GM19099 (cell line): Measurements from ENCODE around the gene FAM53A.

ENCODE experiments used
- POLR2A ChIP-seq: IDR thresholded peaks from 3 replicates; pipeline ENCODE4 v1.6.1; 2011; ENCODE audit warnings: low read depth; ENCODE audit not compliant: insufficient read length; ENCODE audit errors: extremely low read depth

FAM53A gene

DNA sequence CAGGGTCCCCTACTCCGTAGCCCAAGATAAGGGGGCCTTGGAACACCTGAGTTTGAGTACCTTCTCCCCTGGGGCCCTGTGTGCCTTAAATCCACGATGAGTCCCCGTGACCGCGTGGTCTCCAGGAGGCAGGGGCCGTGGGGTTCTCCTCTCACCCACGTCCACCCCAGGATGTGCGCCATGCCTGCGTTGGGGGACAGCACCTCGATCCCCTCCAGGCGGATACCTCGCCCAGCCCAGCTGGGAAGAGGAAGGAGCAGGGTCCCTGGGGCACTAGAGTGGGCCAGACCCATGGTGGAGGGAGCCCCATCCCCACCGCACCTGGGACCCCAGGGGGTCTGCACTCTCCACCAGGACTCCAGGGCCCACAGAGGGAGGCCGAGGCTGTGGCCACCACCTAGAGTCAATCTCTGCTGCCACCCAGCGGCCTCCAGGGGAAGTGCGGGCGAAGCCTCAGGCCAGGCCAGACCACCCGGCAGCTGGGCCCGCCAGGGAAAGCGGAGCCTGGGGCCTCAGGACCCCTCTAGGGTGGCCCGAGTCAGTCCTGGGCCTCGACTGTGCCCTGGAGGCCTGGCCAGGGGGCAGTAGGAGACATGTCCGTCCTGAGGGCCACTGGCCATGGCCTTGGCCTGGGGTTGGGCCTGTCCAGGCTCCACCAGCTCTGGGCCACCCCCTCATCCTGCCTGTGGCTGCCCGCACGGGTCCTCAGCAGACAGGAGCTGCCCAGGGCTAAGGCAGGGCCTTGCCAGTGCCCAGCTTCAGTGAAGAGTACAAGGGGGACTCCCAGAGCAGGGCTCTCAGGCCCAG, 55.0 kb downstream of the FAM53A start:
- TF ChIP-seq POLR2A = no peak

DNA sequence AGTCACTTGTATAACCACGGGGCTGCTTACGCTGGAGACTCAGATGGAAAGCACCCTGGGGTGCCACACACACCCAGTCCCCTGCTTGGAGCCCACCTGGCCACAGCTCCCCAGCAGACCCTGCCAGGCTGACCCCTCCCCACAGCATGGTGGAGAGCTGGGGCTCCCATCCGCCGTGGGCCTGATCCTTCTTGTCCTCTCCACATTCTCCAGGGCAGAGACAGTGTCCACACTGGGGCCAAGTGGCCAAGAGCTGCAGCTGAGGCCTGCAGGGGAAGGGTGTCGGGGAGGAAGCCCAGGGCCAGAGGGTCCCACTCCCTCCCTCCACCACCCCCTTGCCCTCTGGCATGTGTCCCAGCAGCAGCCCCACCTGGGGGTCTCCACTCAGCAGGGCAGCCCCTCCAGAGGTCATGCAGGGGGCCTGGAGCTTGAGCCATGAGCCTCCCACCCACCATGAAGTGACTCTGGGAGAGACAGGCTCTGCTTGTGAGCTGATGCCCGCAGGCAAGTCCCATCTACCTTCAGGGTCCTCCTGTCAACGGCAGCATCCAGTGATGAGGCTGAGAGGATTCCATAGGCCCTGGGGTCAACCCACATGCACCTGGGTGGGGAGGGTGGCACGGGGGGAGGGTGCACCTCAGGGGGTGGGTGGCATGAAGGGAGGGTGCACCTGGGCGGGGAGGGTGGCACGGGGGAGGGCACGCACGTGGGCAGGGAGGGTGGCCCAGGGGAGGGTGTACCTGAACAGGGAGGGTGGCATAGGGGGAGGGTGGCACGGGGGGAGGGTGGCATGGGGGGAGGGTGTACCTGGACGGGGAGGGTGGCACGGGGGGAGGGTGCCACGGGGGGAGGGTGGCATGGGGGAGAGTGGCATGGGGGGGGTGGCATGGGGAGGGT, 56.4 kb downstream of the FAM53A start:
- TF ChIP-seq POLR2A = no peak

DNA sequence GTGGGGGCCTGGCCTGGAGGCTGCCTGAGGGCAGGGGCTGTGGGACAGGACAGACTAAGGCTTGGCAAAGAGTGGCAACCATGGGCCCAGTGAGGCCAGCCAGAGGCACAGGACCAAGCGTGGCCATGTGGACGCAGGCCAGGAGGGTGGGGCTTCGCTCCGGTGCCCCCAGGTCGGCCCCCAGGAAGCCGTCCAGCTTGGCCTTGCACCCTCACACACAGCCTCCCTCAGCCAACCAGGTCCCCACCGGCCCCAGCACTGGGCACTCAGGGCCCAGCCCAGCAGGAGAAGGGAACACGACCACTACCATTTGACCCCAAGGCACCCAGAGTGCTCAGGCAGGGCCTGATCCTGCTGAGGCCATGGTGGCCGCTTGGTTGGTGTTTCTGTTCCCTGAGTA, 57.2 kb downstream of the FAM53A start:
- TF ChIP-seq POLR2A = no peak

DNA sequence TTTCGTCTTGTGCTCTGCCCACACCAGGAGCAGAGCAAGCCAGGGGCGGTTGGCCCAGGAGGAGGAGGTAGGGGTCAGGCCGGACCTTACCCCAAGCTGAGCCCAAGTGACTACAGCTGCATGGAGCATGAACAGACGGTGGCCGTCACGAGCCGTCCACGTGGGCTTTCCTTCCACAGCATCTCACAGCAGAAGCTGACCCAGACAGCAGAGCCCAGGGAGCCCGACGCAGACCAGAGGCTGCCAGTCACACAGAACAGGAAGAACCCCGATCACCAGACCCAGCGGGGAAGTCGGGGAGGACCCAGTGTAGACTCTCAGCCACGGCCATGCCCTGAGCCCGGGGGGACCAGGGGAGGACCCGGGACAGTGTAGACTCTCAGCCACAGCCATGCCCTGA, 58.0 kb downstream of the FAM53A start:
- no peak for TF ChIP-seq POLR2A

DNA sequence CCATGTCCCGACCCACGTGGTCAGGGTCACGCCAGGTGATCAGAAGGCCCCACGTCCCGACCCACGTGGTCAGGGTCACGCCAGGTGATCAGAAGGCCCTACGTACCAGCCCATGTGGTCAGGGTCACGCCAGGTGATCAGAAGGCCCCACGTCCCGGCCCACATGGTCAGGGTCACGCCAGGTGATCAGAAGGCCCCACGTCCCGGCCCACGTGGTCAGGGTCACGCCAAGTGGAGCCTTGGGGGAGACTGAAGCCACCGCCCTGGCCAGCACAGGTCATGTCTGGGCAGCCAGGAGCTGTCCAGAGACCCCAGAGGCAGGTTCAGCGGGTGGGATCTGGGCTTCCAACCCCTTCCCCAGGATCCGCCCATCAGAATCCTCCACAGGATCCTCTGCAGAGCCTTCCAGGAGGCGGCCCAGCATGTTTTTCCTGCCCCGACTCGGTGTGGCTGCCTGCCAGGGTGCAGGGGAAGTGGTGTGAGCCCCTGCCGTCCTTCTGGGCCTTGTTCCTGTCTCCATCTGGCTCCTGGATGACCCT, 58.4 kb downstream of the FAM53A start:
- TF ChIP-seq POLR2A = no peak

DNA sequence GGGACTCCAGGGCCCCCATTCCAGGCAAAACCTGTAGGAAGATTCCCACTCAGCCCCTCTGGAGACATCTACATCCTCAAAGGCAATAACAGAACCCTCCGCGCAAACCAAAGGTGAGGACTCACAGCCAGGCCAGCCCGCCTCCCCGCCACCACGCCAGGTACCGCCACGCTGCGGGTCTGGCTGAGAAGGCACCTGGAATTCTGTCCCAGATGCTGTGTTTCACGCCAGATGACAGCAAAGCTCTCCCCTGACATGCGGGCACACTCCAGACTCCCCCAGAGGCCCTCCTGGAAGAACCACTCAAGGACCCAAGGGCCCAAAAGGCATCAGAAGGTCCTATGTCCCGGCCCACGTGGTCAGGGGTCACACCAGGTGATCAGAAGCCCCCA, 59.6 kb downstream of the FAM53A start:
- TF ChIP-seq POLR2A = no peak

DNA sequence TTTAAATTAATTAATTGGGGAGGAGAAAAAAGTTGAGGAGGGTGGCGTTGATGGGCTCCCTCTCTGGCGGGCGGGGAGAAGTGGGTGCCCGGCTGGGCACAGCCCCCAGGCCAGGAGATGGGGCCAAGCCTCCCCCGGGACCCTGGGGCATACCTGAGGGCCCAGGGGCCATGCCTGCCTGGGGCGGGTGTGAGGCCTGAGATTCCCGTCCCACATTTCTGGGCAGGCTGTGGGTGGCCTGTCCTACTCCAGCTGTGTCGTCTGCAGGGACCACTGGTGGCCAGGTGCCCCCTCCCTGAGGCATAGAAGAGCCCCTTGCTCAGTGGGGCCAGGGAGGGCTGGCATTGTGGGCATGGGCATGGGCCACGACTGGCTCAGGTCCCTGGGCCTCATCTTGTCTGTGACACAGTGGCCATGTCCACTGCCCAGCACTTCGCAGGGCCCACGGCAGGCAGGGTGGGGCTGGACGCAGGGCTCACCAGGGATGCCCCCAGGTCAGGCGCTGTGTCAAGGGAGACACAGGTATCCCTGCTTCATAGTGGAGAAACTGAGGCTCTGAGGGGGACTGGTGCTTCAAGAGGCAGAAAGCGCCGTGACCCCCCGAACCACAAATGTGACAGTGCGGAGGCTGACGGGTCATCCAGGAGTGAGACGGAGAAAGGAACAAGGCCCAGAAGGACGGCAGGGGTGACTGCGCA, 60.1 kb downstream of the FAM53A start:
- TF ChIP-seq POLR2A = no peak

DNA sequence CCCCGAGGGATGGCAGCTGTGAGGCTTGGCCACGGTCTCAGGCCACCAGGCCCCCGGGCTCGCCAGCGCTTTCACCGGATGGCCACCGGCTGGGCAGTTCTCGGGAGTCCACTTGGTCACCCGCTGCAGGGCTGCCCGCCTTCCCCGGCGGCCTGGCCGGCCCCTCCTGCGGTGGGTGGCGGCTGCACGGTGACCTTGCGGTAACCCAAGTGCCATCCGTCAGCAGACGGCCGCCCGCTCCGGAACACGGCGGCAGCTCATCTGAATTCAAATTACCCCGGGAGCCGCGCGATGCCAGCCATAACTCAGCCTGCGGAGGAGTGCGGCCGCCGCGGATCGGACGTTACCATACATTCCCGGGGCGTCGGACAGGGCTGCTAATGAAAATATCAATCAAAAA, 60.7 kb downstream of the FAM53A start:
- no peak for TF ChIP-seq POLR2A

DNA sequence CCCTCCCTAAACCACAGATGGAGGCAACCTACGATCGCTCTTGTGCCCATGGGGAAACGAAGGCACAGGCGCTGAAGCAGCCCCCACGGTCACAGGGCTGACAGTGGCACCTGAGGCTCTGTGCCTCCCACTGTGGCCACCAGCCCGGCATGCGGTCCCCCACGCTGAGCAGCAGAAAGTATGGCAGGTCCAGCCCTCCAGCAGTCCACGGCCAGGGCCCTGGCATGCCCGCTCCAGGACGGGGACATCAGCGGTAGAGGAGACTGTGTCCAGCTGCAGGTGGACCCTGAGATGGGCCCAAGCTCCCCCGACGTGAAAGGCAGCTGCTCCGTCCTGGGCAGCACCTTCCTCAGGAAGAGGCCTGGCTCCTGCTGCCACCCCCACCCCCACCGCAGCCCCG, 61.2 kb downstream of the FAM53A start:
- TF ChIP-seq POLR2A = no peak

DNA sequence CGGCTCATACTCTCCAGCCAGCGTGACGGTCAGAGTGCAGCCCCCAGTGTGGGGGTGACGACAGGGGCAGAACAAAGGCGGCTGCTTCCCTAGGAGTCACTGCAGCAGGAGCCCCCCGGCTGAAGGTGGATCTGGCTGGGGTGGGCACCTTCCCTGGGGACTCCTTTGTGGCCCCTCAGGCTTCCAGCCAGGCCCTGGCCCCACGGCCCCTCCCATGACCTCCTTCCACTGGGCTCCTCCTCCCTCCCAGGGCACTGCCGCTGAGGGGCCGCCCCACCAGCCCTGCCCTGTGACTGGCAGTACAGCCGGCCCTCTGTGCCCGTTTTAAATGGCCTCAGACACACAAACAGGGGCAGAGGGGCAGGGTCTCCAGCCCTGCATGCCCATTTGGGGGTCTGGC, 61.9 kb downstream of the FAM53A start:
- TF ChIP-seq POLR2A = no peak

DNA sequence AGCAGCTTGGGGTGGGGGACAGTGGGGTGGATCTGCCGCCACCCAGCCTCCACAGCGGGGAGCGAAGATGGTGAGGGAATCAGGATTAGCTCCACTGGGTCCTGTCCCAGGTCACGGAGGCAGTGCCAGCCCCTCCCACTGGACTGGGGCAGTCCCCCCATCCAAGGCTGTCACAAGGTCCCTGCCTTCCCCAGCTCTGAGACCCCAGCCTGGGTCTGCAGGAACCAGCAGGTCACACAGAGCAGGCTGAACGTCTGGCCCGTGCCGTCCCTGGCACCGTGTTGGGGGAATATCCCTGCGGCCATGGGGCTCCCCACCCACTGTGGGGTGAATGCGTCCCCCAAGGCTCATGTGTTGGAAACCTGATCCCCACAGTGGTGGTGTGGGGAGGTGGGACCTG, 62.6 kb downstream of the FAM53A start:
- no peak for TF ChIP-seq POLR2A

DNA sequence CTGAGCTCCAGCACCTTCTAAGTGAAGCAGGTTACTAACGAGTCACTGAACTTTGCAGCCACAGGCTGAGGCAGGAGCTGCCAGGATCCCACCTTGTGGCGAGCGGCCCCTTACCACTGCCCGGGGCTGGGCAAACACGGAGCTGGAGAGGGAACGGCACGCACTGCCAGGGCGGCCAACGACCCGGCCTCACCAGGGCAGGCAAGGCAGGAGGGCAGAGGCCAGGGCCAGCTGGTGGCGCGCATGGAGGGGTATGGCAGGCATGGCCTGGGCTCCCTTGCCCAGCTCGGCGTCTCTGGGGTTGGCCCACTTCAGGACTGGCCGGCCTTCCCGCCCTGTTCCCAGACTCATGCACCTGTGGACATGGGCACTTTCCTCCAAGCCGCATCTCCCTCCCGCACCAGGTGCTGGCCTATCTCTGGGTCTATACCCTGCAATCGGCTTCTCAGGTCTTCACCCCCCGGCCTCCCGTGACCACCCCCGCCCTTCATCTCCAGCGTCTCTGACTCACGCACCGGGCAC, 64.9 kb downstream of the FAM53A start:
- TF ChIP-seq POLR2A = no peak

DNA sequence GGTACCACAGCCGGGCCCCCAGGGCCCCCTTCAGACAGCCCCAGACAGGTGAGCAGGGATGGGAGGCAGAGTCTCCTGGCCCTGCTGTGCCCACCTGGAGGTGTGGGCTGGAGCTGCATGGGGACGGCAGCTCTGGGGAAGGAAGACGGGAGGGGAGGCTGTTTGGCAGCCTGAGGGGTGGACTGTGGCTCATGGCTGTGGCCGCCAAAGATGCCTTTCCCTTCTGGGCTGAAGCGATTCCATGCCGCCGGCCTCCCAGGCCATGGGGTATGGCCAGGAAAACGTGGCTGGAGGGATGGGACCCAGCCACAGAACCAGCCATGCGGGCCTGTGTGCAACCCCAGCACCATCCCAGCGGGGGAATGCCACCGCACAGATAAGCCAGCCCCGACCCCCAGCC, 65.7 kb downstream of the FAM53A start:
- TF ChIP-seq POLR2A = no peak

DNA sequence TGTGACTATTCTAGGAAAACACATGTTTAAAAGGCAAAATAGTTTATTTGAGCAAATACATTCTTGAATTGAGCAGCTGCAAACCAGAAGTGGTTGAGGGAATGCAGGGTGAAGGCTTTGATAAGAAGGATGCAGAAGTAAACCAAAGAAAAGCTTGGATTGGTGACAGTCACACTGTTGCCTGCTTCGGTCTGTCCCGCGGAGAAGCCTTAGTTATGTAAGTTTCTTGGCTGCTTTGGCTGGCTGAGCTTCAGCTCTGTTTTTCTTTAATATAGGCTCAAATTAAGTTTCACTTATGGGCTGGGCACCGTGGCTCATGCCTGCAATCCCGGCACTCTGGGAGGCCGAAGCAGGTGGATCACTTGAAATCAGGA, 67.6 kb downstream of the FAM53A start:
- TF ChIP-seq POLR2A = no peak
